NCI-H2171 treated with DMSO at 0.1 percent for 48 hours (cell line): ENCODE data around the gene ZFP82.

Source experiments
- DNase-seq: peaks from one replicate; lab custom pipeline; 2025; lab: John Stamatoyannopoulos, UW

ZFP82 gene

DNA sequence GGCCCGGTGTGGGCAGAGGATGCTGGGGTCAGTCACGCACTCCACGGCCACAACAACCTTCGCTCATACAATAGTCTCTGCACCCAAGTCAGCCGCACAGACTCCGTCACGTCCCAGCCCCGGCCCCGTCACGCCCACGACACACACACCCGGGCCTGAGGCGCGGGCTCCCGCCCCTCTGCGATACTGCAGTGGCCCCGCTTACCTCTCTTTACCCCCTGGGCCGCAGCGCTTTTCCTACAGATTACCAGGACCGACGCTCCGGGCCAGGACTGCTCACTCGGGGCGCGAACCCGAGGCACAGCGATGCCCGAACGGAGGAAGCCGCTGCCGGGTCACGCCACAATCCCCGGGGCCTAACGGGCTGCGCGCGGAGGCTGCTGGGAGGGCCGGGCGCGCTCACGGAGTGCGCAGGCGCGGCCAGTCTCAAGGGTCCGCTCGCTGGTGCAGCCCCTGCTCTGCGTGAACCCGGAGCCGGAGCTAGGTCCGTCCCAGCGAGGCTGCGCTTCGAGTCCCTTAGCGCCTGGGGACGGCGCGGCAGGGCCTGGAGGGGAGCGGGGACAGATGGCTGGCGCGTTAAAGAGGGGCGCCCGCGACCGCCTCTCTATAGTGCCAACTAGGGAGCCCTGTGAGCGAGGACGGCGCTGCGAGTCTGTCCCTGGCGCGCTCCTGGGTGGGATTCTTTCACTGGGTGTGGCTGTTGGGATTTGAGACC lies at the start of gene ZFP82:
Gene ZFP82, minus strand, starts transcription at position 358 of the 715 bp plus-strand sequence. CDS start 8,855 bp downstream, outside the sequence.
- peak; percentile 85 for DNase-seq

DNA sequence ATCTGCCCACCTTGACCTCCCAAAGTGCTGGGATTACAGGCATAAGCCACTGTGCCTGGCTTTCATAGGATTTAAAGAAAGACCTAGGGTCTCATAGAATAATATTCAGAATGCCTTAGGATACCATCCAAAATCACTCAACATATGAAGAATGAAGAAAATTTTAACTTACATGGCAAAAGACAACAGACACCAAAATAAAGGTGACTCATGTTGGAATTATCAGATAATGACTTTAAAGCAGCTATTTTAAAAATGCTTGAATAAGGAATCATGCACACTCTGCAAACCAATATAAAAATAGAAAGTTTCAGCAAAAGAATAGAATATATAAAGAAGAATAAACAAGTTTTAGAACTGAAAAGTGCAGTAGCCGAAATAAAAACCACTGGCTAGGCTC lies 41.6 kb upstream of the ZFP82 start:
- no peak for DNase-seq

GRCh38 chr19:36456831-36457230 lies 38.4 kb upstream of the ZFP82 start:
- no peak for DNase-seq

- no peak for DNase-seq
Observed at GRCh38 chr19:36449059-36449670, 30.7 kb upstream of the ZFP82 start.

GRCh38 chr19:36441339-36441738 lies 22.9 kb upstream of the ZFP82 start:
- DNase-seq = no peak

GRCh38 chr19:36436531-36436930 lies 18.1 kb upstream of the ZFP82 start:
- DNase-seq = no peak

GRCh38 chr19:36423925-36424324 lies 5.5 kb upstream of the ZFP82 start:
- no peak for DNase-seq

- no peak for DNase-seq
Observed at GRCh38 chr19:36421749-36422481, 3.5 kb upstream of the ZFP82 start.

GRCh38 chr19:36420961-36421748 lies 2.7 kb upstream of the ZFP82 start:
- no peak for DNase-seq

DNA sequence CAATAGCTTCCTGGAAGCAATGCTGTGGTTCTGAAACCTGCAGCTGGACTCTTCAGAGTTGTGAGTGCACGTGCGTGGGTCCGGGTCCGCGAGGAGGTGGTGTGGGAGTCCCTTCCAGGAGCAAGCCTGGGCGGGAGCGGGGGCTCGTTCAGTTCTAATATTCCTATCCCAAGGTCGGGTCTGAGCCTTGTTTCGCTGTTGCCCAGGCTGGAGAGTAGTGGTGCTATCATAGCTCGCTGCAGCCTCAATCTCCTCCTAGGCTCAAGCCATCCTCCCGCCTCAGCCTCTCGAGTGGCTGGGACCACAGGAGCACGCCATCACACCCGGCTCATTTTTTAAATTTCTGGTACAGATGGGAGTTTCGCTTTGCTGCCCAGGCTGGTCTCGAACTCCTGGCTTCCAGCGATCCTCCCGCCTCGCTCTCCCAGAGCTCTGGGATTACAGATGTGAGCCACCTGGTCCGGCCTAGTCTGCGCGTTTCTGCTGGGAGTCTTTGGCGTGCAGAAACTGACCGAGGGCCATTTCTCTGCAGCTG lies 625 bp downstream of the ZFP82 start:
- DNase-seq = no peak

GRCh38 chr19:36409841-36410240 lies 8.6 kb downstream of the ZFP82 start:
- DNase-seq = no peak

- DNase-seq = no peak
Observed at GRCh38 chr19:36408101-36408500, 10.3 kb downstream of the ZFP82 start.

DNA sequence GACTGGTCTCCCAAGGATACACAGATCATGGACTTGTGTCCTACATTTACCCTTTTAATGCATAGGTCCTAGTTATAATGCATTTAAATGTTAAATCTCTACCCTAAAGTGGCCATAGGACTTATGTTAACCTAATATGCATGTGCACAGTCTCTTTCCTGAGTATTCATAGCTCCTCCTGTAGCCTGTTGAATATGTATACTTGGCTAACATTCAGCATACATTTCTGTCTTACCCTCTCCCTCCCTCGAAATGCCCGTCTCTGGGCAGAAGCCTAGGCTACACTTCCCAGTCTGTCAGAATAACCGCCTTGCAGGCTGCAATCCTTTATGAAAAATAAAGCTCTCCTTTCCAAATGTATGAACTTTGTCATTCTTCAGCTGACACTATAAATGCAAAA lies 13.9 kb downstream of the ZFP82 start:
- no peak for DNase-seq

GRCh38 chr19:36401475-36401874 lies 17.0 kb downstream of the ZFP82 start:
- DNase-seq = no peak

- no peak for DNase-seq
Observed at GRCh38 chr19:36398571-36398970, 19.9 kb downstream of the ZFP82 start.

DNA sequence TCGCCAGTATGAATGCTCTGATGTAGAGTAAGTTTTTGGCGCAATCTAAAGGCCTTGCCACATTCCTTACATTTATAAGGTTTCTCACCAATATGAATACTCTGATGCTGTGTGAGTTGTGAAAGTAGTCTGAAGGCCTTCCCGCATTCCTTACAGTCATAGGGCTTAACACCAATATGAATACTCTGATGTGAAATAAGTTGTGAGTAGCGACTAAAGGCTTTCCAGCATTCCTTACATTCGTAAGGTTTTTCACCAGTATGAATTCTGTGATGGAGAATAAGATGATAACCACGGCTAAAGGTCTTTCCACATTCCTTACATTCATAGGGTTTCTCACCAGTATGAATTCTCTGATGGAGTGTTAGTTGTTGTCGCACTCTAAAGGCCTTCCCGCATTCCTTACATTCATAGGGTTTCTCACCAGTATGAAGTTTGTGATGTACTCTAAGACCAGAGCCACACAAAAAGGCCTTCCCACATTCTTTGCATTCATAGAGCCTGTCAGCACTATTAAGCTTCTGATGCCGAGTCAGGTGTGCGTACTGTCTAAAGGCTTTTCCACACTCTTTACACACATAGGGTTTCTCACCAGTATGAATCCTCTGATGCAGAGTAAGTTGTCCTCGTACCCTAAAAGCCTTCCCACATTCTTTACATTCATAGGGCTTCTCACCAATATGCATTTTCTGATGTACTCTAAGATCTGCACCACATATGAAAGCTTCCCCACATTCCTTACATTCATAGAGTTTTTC lies 25.3 kb downstream of the ZFP82 start:
- DNase-seq = no peak

DNA sequence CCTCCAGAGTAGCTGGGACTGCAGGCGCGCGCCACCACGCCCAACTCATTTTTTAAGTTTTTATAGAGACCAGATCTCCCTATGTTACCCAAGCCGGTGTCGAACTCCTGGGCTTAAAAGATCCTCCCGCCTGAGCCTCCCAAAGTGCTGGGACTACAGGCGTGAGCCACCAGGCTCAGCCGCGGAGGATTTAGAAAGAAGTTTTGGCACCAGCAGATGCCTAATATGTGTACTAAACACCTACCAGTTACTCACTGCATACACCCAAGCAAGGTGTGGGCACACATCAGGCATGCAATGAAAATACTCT lies 39.0 kb downstream of the ZFP82 start:
- DNase-seq = no peak

DNA sequence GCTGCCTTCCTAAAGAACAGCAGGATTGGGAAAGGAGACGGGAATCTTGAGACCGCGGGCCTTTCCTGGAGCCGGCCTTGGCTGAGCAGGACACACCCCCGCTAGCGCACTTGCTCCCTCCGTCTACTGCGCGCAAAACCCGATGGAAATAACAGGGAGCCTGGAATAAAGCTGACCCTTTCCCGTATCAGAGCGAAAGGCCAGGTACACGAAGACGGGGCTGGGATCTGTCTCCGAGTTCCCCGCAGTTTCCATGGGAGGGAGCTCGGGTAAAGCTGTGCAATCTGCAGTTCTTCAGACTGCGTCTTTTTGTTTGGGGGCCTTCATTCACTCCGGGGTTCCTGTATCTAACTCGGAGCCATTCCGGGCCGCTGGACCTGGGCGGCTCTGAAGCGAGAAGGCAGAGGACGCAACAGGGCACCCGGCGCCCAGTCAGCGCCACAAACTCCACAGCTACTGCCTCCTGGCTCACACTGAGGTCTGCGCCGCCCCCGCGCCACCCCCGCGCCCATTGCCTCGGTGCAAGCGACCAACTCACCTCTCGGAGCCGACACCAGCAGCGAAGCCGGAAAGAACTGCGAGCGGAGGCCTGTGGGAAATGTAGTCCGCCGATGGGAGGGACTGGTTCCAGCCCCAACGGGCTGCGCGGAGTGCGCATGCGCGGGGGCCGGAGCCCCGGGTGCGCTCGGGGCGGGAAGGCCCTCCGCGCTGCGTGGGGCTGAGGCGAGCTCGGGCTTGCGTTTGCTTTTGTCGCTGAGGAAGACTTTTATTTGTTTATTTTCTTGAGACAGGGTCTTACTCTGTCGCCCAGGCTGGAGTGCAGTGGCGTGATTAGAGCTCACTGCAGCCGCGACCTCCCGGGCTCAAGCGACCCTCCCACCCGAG lies 39.6 kb downstream of the ZFP82 start, which contains the start of gene ZFP14:
Gene ZFP14, minus strand, starts transcription at position 577 of the 885 bp plus-strand sequence. CDS start 11,309 bp downstream, outside the sequence.
- peak; percentile 93 for DNase-seq

- DNase-seq = no peak
Observed at GRCh38 chr19:36377541-36378178, 40.8 kb downstream of the ZFP82 start.

- DNase-seq = no peak
Observed at GRCh38 chr19:36373638-36374156, 44.7 kb downstream of the ZFP82 start.
